A549 (cell line): ENCODE data around the gene SYCN. TPM values are rescaled to one million over a fixed set of nuclear protein-coding genes. Genes with fewer than 3 reads are reported as not detected.

Experiments
- ATAC-seq, 2 experiments: fragments of 200-7000 bp in 1 of 2; fragments of >200 bp in 1 of 2; cut with Nextera tagmentation in 1 of 2; cut with Tn5 transposase in 1 of 2; 3 replicates each; pipeline versions ENCODE4 v1.8.0 to v1.9.1; 2018 to 2020; ENCODE audit warnings: mild to moderate bottlenecking in 1 of 2, moderate library complexity in 1 of 2
- CTCF ChIA-PET: fragments of 300-600 bp; sonication (Branson Sonifier 250); formaldehyde crosslinking; extraction: SDS; loops from one replicate; lab custom pipeline; 2021; ENCODE audit warnings: antibody characterized with exemption, inconsistent platforms; lab: Yijun Ruan, JAX
- POLR2A ChIA-PET: fragments of 350-600 bp; formaldehyde crosslinking; extraction: SDS; loops from one replicate; lab custom pipeline; 2021; ENCODE audit warnings: antibody characterized with exemption, inconsistent platforms; lab: Yijun Ruan, JAX
- DNase-seq, 2 experiments: peaks; one replicate each; pipeline versions ENCODE4 v3.0.0 to v3.0.0-alpha.2; 2011 to 2016; ENCODE audit warnings: low read depth in 1 of 2, low spot score in 1 of 2
- FAIRE-seq: peaks from 2 replicates; lab custom pipeline; 2011; peaks lifted over from hg19 to GRCh38; lab: Jason Lieb, UNC
- H3K27ac ChIP-seq, 2 experiments: fragments of >200 bp; sonication (Bioruptor Twin); formaldehyde crosslinking; 3 replicates each; pipeline ENCODE4 v1.5.1; 2016 to 2017
- H3K4me1 ChIP-seq: fragments of >200 bp; sonication (Bioruptor Twin); formaldehyde crosslinking; 3 replicates; pipeline ENCODE4 v1.6.1; 2016
- H3K4me2 ChIP-seq: fragments of >200 bp; sonication (Bioruptor Twin); formaldehyde crosslinking; 3 replicates; pipeline ENCODE4 v1.6.1; 2016
- H3K4me3 ChIP-seq: fragments of >200 bp; sonication (Bioruptor Twin); formaldehyde crosslinking; 3 replicates; pipeline ENCODE4 v1.5.1; 2016
- H3K9me3 ChIP-seq: fragments of >200 bp; sonication (Bioruptor Twin); formaldehyde crosslinking; 3 replicates; pipeline ENCODE4 v1.6.1; 2016
- CBX8 ChIP-seq: fragments of 200-600 bp; sonication (generic); IDR thresholded peaks from 2 replicates; pipeline ENCODE4 v1.6.1; 2016
- CHD2 ChIP-seq: fragments of 150-350 bp; IDR thresholded peaks from 2 replicates; pipeline ENCODE4 v1.6.1; 2014; ENCODE audit warnings: low read length; ENCODE audit not compliant: partially characterized antibody
- EHMT2 ChIP-seq: fragments of 200-600 bp; sonication (generic); IDR thresholded peaks from 2 replicates; pipeline ENCODE4 v1.6.1; 2016; ENCODE audit warnings: antibody characterized with exemption, low read depth, mild to moderate bottlenecking, moderate library complexity
- FOSB ChIP-seq: fragments of 250-450 bp; sonication (Bioruptor Pico); IDR thresholded peaks from 2 replicates; pipeline ENCODE4 v1.5.0; 2020; ENCODE audit warnings: mild to moderate bottlenecking, moderate library complexity
- FOXS1 ChIP-seq: fragments of 250-450 bp; sonication (Bioruptor Pico); IDR thresholded peaks from 2 replicates; pipeline ENCODE4 v1.5.0; 2020; ENCODE audit warnings: mild to moderate bottlenecking, moderate library complexity
- HEYL ChIP-seq: fragments of 250-450 bp; sonication (Bioruptor Pico); IDR thresholded peaks from 2 replicates; pipeline ENCODE4 v1.8.0; 2021; ENCODE audit warnings: mild to moderate bottlenecking, moderate library complexity
- HOXA7 ChIP-seq: fragments of 250-450 bp; sonication (Bioruptor Pico); IDR thresholded peaks from 2 replicates; pipeline ENCODE4 v1.5.0; 2020; ENCODE audit warnings: mild to moderate bottlenecking, moderate library complexity
- HOXB13 ChIP-seq: fragments of 250-450 bp; sonication (Bioruptor Pico); IDR thresholded peaks from 2 replicates; pipeline ENCODE4 v1.5.0; 2020; ENCODE audit warnings: low read depth, mild to moderate bottlenecking, moderate library complexity
- HOXB5 ChIP-seq: fragments of 250-450 bp; sonication (Bioruptor Pico); IDR thresholded peaks from 2 replicates; pipeline ENCODE4 v1.5.0; 2020; ENCODE audit warnings: mild to moderate bottlenecking, moderate library complexity
- JUNB ChIP-seq: fragments of >200 bp; sonication (Bioruptor Twin); formaldehyde crosslinking; IDR thresholded peaks from 2 replicates; pipeline ENCODE4 v1.6.1; 2016
- KDM1A ChIP-seq: fragments of 200-600 bp; sonication (generic); IDR thresholded peaks from 2 replicates; pipeline ENCODE4 v1.6.1; 2016; ENCODE audit warnings: low read depth, mild to moderate bottlenecking
- MYC ChIP-seq: IDR thresholded peaks from 2 replicates; pipeline ENCODE4 v1.6.1; 2012; ENCODE audit warnings: mild to moderate bottlenecking, inconsistent platforms, low read length, improper control_type of control experiment, borderline replicate concordance
- NFE2L2 ChIP-seq: fragments of 150-350 bp; conservative IDR thresholded peaks from 2 replicates; pipeline ENCODE4 v1.6.1; 2014; ENCODE audit warnings: low read length
- NPAS2 ChIP-seq: fragments of 250-450 bp; sonication (Bioruptor Pico); IDR thresholded peaks from 2 replicates; pipeline ENCODE4 v1.8.0; 2022; ENCODE audit warnings: mild to moderate bottlenecking, moderate library complexity, borderline replicate concordance
- POLR2A ChIP-seq: IDR thresholded peaks from 2 replicates; pipeline ENCODE4 v1.6.1; 2012; ENCODE audit warnings: mild to moderate bottlenecking, low read length
- RARB ChIP-seq: fragments of 250-450 bp; sonication (Bioruptor Pico); IDR thresholded peaks from 2 replicates; pipeline ENCODE4 v1.8.0; 2021; ENCODE audit warnings: mild to moderate bottlenecking, moderate library complexity
- SMC3 ChIP-seq: fragments of >200 bp; sonication (Bioruptor Twin); formaldehyde crosslinking; IDR thresholded peaks from 3 replicates; pipeline ENCODE4 v1.6.1; 2018; ENCODE audit warnings: inconsistent platforms
- ZFP36 ChIP-seq: fragments of 450-650 bp; IDR thresholded peaks from 2 replicates; pipeline ENCODE4 v1.6.1; 2014; ENCODE audit warnings: borderline replicate concordance; ENCODE audit not compliant: partially characterized antibody
- ZNF302 ChIP-seq: fragments of 250-450 bp; sonication (Bioruptor Pico); IDR thresholded peaks from 2 replicates; pipeline ENCODE4 v1.9.0; 2021; ENCODE audit warnings: inconsistent platforms, mild to moderate bottlenecking, moderate library complexity
- ZSCAN20 ChIP-seq: fragments of 250-450 bp; sonication (Bioruptor Pico); IDR thresholded peaks from 2 replicates; pipeline ENCODE4 v1.8.0; 2022; ENCODE audit warnings: mild to moderate bottlenecking, moderate library complexity
- WGBS: methylation state at CpG from one replicate; pipeline ENCODE4 v1.1.6; 2017; ENCODE audit errors: missing lambda C conversion rate; 5-methylcytosine and 5-hydroxymethylcytosine counted together
- polyA plus RNA-seq, 4 experiments: library from polyadenylated mRNA; depleted of rRNA in 3 of 4; stranded (reverse); fragments of >200 nt; fragmentation: RNase III in 1 of 4; extraction: RNeasy Plus Mini Kit Qiagen cat#74134 plus additional on column Dnase treatment in 1 of 4; gene quantifications; 2 replicates in 3 of 4; 3 replicates in 1 of 4; pipeline ENCODE4 v1.2.3, GENCODE V29; 2011 to 2017
- TF ChIP-seq, protein P1 (sequence below): IDR thresholded peaks from 2 replicates; pipeline ENCODE4 v1.6.1; 2012
- TF ChIP-seq, protein P2 (sequence below): IDR thresholded peaks from 2 replicates; pipeline ENCODE4 v1.6.1; 2012
- TF ChIP-seq, protein P3 (sequence below): fragments of 150-350 bp; IDR thresholded peaks from 2 replicates; pipeline ENCODE4 v1.6.1; 2014; ENCODE audit warnings: low read depth, mild to moderate bottlenecking, low read length
- TF ChIP-seq, protein P4 (sequence below): fragments of >200 bp; sonication (Bioruptor Twin); formaldehyde crosslinking; IDR thresholded peaks from 3 replicates; pipeline ENCODE4 v1.5.1; 2016
- TF ChIP-seq, protein P5 (sequence below): fragments of 200-600 bp; sonication (generic); IDR thresholded peaks from 2 replicates; pipeline ENCODE4 v1.6.1; 2016; ENCODE audit warnings: antibody characterized with exemption, mild to moderate bottlenecking, moderate library complexity

The SYCN gene
- polyA plus RNA-seq, 2 of the 4 experiments (the other 2 are of a cell fraction), result not detected

DNA sequence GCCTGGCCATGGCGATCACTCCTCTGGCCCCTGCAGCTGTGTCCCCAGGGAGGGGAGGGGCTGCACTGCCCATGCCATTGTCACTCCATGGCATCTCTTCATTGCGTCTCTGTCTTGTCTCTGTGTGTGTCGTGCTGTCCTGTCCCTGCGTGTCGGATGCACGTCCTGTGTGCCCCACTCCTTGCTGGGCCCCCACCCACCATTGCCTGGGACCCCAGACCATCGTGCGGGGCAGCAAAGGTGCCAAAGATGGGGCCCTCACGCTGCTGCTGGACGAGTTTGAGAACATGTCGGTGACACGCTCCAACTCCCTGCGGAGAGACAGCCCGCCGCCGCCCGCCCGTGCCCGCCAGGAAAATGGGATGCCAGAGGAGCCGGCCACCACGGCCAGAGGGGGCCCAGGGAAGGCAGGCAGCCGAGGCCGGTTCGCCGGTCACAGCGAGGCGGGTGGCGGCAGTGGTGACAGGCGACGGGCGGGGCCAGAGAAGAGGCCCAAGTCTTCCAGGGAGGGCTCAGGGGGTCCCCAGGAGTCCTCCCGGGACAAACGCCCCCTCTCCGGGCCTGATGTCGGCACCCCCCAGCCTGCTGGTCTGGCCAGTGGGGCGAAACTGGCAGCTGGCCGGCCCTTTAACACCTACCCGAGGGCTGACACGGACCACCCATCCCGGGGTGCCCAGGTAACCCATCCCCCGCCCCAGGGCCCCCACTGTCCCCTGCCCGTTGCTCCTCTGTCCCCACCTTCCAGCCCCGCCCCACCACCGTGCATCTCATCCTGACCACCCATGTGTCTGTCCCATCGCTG lies 31.2 kb downstream of the SYCN start:
- CTCF ChIA-PET, result interaction anchor here (0.9 to 5.6 kb wide), 4 partner anchors 15 to 211 kb away, joined by 4 to 55 read pairs (median 6); no protein-coding TSS in a partner anchor
- TF ChIP-seq POLR2A, result no peak
- TF ChIP-seq, protein P1, sequence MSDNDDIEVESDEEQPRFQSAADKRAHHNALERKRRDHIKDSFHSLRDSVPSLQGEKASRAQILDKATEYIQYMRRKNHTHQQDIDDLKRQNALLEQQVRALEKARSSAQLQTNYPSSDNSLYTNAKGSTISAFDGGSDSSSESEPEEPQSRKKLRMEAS, result no peak
- no peak for TF ChIP-seq ZSCAN20 (CRISPR knock-in tag)
- TF ChIP-seq HEYL (CRISPR knock-in tag), result no peak
- no peak for TF ChIP-seq NFE2L2
- TF ChIP-seq HOXA7, result no peak
- TF ChIP-seq, protein P2, sequence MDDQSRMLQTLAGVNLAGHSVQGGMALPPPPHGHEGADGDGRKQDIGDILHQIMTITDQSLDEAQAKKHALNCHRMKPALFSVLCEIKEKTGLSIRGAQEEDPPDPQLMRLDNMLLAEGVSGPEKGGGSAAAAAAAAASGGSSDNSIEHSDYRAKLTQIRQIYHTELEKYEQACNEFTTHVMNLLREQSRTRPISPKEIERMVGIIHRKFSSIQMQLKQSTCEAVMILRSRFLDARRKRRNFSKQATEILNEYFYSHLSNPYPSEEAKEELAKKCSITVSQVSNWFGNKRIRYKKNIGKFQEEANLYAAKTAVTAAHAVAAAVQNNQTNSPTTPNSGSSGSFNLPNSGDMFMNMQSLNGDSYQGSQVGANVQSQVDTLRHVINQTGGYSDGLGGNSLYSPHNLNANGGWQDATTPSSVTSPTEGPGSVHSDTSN, result no peak
- no peak for TF ChIP-seq ZFP36
- no peak for TF ChIP-seq HOXB13 (CRISPR knock-in tag)
- no peak for TF ChIP-seq FOSB (CRISPR knock-in tag)
- TF ChIP-seq SMC3, result no peak
- no peak for TF ChIP-seq HOXB5 (CRISPR knock-in tag)
- no peak for TF ChIP-seq JUNB
- TF ChIP-seq, protein P3, sequence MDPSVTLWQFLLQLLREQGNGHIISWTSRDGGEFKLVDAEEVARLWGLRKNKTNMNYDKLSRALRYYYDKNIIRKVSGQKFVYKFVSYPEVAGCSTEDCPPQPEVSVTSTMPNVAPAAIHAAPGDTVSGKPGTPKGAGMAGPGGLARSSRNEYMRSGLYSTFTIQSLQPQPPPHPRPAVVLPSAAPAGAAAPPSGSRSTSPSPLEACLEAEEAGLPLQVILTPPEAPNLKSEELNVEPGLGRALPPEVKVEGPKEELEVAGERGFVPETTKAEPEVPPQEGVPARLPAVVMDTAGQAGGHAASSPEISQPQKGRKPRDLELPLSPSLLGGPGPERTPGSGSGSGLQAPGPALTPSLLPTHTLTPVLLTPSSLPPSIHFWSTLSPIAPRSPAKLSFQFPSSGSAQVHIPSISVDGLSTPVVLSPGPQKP, result no peak
- no peak for TF ChIP-seq KDM1A
- TF ChIP-seq, protein P4, sequence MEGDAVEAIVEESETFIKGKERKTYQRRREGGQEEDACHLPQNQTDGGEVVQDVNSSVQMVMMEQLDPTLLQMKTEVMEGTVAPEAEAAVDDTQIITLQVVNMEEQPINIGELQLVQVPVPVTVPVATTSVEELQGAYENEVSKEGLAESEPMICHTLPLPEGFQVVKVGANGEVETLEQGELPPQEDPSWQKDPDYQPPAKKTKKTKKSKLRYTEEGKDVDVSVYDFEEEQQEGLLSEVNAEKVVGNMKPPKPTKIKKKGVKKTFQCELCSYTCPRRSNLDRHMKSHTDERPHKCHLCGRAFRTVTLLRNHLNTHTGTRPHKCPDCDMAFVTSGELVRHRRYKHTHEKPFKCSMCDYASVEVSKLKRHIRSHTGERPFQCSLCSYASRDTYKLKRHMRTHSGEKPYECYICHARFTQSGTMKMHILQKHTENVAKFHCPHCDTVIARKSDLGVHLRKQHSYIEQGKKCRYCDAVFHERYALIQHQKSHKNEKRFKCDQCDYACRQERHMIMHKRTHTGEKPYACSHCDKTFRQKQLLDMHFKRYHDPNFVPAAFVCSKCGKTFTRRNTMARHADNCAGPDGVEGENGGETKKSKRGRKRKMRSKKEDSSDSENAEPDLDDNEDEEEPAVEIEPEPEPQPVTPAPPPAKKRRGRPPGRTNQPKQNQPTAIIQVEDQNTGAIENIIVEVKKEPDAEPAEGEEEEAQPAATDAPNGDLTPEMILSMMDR, result no peak
- TF ChIP-seq CBX8, result no peak
- TF ChIP-seq RARB (CRISPR knock-in tag), result no peak
- no peak for TF ChIP-seq NPAS2 (CRISPR knock-in tag)
- ATAC-seq, result no peak
- POLR2A ChIA-PET, result no interaction called here
- Histone ChIP-seq H3K4me1 (no peaks in the 10 kb centered on the region), H3K27ac (no peak overlapping the region), H3K4me2 (no peak overlapping the region), H3K9me3 (no peaks in the 10 kb centered on the region), H3K4me3 (no peak overlapping the region)
- no peak for FAIRE-seq
- DNase-seq, result no peak
- 90% methylated on average over 44 of the region's 45 CpGs for WGBS

DNA sequence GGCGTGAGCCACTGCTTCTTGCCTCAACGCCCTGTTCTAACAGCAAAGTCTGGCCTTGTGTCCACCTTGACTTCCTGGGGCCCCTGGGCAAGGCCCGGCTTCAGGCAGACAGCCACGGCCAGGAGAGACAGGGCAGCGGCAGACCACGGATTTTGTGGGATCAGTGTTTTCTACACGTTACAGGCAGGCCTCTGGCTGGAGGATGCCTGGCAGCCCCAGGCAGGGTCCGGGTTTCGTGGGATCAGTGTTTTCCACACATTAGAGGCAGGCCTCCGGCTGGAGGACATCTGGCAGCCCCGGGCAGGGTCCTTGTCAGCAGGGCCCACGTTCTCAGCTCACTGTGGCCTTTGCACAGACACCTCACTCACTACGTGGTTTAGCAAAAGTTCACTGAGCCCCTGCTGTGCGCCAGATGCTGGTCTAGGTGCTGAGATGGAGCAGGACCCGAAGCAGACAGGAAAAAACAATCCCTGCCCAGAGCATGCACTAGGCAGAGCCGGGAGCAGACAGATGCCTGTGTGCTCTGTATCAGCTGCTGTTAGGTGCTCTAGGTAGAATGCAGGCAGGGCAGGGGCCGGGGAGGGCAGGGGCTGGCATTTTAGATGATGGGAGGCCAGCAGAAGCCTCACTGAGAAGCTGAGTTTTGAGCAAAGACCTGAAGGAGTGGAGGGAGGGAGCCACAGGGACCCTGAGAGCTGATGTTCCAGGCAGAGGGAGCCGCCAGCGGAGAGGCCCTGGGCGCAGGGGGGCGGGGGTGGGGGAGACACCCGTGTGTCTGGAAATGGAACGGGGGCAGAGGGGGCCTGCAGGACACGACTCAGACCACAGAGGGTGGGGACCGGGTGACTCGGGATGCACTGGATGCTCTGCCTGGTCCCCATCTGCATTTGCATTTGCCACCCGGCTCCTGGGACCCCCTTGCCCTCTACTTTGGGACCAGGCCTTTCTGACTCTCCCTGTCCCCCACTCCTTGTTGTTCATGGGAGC lies 32.3 kb downstream of the SYCN start:
- no peak for FAIRE-seq
- Histone ChIP-seq H3K4me3 (no peak overlapping the region), H3K4me1 (peaks cover 4% of the 10 kb centered on the region; the same call in 2 of the 3 replicates), H3K4me2 (no peak overlapping the region), H3K27ac (0 out of 6 replicates have a peak overlapping the region, but pooled peaks of 1 of the 2 experiments have one; percentile 2), H3K9me3 (no peaks in the 10 kb centered on the region)
- 82% methylated on average over 27 of the region's 27 CpGs for WGBS
- ChIA-PET POLR2A (no interaction called here), CTCF (interaction anchor here (0.7 to 1.8 kb wide), 5 partner anchors 9 to 119 kb away, joined by 3 to 6 read pairs (median 4); no protein-coding TSS in a partner anchor)
- no peak for DNase-seq
- ATAC-seq, result no peak; a peak in 1 of 6 replicates
- TF ChIP-seq CHD2, result no peak
- TF ChIP-seq EHMT2, result no peak
- TF ChIP-seq, protein P3, result no peak
- TF ChIP-seq, protein P5, sequence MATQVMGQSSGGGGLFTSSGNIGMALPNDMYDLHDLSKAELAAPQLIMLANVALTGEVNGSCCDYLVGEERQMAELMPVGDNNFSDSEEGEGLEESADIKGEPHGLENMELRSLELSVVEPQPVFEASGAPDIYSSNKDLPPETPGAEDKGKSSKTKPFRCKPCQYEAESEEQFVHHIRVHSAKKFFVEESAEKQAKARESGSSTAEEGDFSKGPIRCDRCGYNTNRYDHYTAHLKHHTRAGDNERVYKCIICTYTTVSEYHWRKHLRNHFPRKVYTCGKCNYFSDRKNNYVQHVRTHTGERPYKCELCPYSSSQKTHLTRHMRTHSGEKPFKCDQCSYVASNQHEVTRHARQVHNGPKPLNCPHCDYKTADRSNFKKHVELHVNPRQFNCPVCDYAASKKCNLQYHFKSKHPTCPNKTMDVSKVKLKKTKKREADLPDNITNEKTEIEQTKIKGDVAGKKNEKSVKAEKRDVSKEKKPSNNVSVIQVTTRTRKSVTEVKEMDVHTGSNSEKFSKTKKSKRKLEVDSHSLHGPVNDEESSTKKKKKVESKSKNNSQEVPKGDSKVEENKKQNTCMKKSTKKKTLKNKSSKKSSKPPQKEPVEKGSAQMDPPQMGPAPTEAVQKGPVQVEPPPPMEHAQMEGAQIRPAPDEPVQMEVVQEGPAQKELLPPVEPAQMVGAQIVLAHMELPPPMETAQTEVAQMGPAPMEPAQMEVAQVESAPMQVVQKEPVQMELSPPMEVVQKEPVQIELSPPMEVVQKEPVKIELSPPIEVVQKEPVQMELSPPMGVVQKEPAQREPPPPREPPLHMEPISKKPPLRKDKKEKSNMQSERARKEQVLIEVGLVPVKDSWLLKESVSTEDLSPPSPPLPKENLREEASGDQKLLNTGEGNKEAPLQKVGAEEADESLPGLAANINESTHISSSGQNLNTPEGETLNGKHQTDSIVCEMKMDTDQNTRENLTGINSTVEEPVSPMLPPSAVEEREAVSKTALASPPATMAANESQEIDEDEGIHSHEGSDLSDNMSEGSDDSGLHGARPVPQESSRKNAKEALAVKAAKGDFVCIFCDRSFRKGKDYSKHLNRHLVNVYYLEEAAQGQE, result no peak
- no peak for TF ChIP-seq RARB (CRISPR knock-in tag)
- no peak for TF ChIP-seq ZNF302 (CRISPR knock-in tag)
- TF ChIP-seq NPAS2 (CRISPR knock-in tag), result no peak
- TF ChIP-seq HEYL (CRISPR knock-in tag), result no peak
- TF ChIP-seq POLR2A, result no peak
- TF ChIP-seq FOXS1 (CRISPR knock-in tag), result no peak
- TF ChIP-seq MYC, result no peak
